ENCODE results near the gene ZGPAT. TPM values are rescaled to one million over a fixed set of nuclear protein-coding genes. Genes with fewer than 3 reads are reported as not detected.

ZGPAT gene
- total RNA-seq, 1 experiment from 2014 or later, result 27.2 TPM

- no peak for TF ChIP-seq CTCF (conservative IDR thresholded peaks at IDR 0.05)
- no peaks in the 10 kb centered on the region for H3K79me2 ChIP-seq (ENCODE audit: low read depth)
- H4K20me1 ChIP-seq (ENCODE audit: insufficient read depth), result no peaks in the 10 kb centered on the region
- H3K27me3 ChIP-seq (ENCODE audit: insufficient read depth, low read depth), result peaks cover 5% of the 10 kb centered on the region; the same call in 1 of the 2 replicates
- no peaks in the 10 kb centered on the region for H3K9me2 ChIP-seq (ENCODE audit: insufficient read depth)
- peaks cover 4% of the 10 kb centered on the region; the same call in 1 of the 2 replicates for H3F3A ChIP-seq (ENCODE audit: insufficient read depth, low read depth)
- no peaks in the 10 kb centered on the region for H3K9me3 ChIP-seq (ENCODE audit: insufficient read depth, low read depth)
- no peaks in the 10 kb centered on the region for H3K36me3 ChIP-seq (ENCODE audit: low read depth)
- no TSS peak for BruUV-seq (replicated peaks)
- no peaks in the 10 kb centered on the region for H3K4me1 ChIP-seq (replicated peaks; ENCODE audit: insufficient read depth)
- DNase-seq, result no peak
- no peak overlapping the region for H3K4me2 ChIP-seq
- no peak overlapping the region for H2AFZ ChIP-seq
- H3K4me3 ChIP-seq, result no peak overlapping the region
- ChIA-PET POLR2A (ENCODE audit: unreplicated experiment) (no interaction called here), CTCF (interaction anchor here (0.7 kb wide), 1 partner anchor 198 kb away, joined by 3 read pairs; no protein-coding TSS in a partner anchor)
- intact Hi-C loops (cut with micrococcal nuclease; ENCODE audit: unreplicated experiment), result no loop called here
- H3K27ac ChIP-seq, result no peak overlapping the region
These were observed 51.6 kb downstream of the ZGPAT start for GRCh38 chr20:63759377-63759901.

GRCh38 chr20:63765082-63765873, 57.4 kb downstream of the ZGPAT start:
- no peak overlapping the region for H3K4me2 ChIP-seq
- intact Hi-C loops (cut with micrococcal nuclease; ENCODE audit: unreplicated experiment), result no loop called here
- H3K36me3 ChIP-seq (ENCODE audit: low read depth), result no peaks in the 10 kb centered on the region
- no peak for DNase-seq
- H3K27me3 ChIP-seq (ENCODE audit: insufficient read depth, low read depth), result no peaks in the 10 kb centered on the region
- H3K79me2 ChIP-seq (ENCODE audit: low read depth), result no peaks in the 10 kb centered on the region
- ChIA-PET CTCF (no interaction called here), POLR2A (ENCODE audit: unreplicated experiment) (interaction anchor here (0.7 kb wide), 1 partner anchor 170 kb away, joined by 3 read pairs; no protein-coding TSS in a partner anchor)
- no peaks in the 10 kb centered on the region for H3K4me1 ChIP-seq (replicated peaks; ENCODE audit: insufficient read depth)
- H3K9me2 ChIP-seq (ENCODE audit: insufficient read depth), result no peaks in the 10 kb centered on the region
- no peaks in the 10 kb centered on the region for H4K20me1 ChIP-seq (ENCODE audit: insufficient read depth)
- H3F3A ChIP-seq (ENCODE audit: insufficient read depth, low read depth), result no peaks in the 10 kb centered on the region
- no peak for TF ChIP-seq EZH2 (IDR thresholded peaks at IDR 0.05; ENCODE audit: low read depth)
- no peak for TF ChIP-seq CTCF (conservative IDR thresholded peaks at IDR 0.05)
- BruUV-seq (replicated peaks), result no TSS peak
- no peak overlapping the region for H2AFZ ChIP-seq
- no peaks in the 10 kb centered on the region for H3K9me3 ChIP-seq (ENCODE audit: insufficient read depth, low read depth)
- no peak overlapping the region for H3K27ac ChIP-seq
- no peak overlapping the region for H3K4me3 ChIP-seq

- H3K27me3 ChIP-seq (ENCODE audit: insufficient read depth, low read depth), result no peaks in the 10 kb centered on the region
- H3K4me2 ChIP-seq, result no peak overlapping the region
- no peaks in the 10 kb centered on the region for H4K20me1 ChIP-seq (ENCODE audit: insufficient read depth)
- TF ChIP-seq EZH2 (IDR thresholded peaks at IDR 0.05; ENCODE audit: low read depth) (no peak), CTCF (conservative IDR thresholded peaks at IDR 0.05) (no peak)
- H2AFZ ChIP-seq, result no peak overlapping the region
- POLR2A ChIA-PET (ENCODE audit: unreplicated experiment), result no interaction called here
- CTCF ChIA-PET, result no interaction called here
- H3K9me3 ChIP-seq (ENCODE audit: insufficient read depth, low read depth), result no peaks in the 10 kb centered on the region
- H3K4me3 ChIP-seq, result no peak overlapping the region
- no peaks in the 10 kb centered on the region for H3K79me2 ChIP-seq (ENCODE audit: low read depth)
- no peaks in the 10 kb centered on the region for H3K9me2 ChIP-seq (ENCODE audit: insufficient read depth)
- BruUV-seq (replicated peaks), result no TSS peak
- H3K4me1 ChIP-seq (replicated peaks; ENCODE audit: insufficient read depth), result no peaks in the 10 kb centered on the region
- no peaks in the 10 kb centered on the region for H3K36me3 ChIP-seq (ENCODE audit: low read depth)
- intact Hi-C loops (cut with micrococcal nuclease; ENCODE audit: unreplicated experiment), result no loop called here
- no peak for DNase-seq
- no peaks in the 10 kb centered on the region for H3F3A ChIP-seq (ENCODE audit: insufficient read depth, low read depth)
- no peak overlapping the region for H3K27ac ChIP-seq
These were observed 58.1 kb downstream of the ZGPAT start for GRCh38 chr20:63765902-63766301.
